AML-193 (cell line): ENCODE measurements around the gene SLC13A1.
"Not testable (repeated sequence)": the region's sequence is repeated elsewhere in the genome, so short reads cannot be mapped to it uniquely, and the experiment has no call there.

Experiments used
- DNase-seq, 2 experiments: peaks; one replicate each; lab custom pipeline; 2025; lab: John Stamatoyannopoulos, UW

Gene SLC13A1

DNA sequence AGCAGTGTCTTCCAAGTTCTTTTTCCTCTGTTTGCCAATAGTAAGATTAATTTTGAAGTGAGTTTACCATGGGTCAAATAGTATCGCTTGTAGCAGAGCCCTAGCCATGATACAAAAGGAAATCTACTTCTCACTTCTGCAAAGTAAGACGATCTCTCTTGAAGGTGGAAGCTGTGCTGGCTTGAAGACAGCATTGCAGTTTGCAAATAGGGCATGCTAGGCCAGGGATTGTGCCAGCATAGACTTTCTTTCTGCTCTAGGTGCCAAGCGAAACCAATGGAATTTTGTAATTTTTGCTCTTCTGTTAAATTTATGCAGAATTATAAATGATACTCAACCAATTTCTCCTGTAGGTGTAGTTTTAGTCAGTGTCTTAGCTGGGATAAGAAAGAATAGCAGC is 74.5 kb downstream of the SLC13A1 start:
- no peak for DNase-seq

DNA sequence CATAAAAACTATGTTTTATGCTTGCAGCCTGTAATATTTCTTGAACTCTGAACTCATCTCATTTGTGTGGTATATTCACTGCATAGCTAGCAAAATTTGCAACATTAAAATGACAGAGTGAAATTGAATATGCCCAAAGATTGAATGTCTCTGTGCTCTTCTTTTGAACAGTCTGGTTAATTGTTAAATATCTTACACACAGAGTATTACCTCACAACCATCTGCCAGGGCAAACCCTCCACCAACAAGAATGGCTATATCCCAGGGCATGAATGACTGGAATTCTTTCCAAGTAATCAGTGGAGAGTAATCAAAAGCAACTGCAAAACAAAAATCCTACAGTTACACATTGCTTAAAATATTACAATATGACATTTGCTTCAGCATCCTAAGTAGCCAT is 76.9 kb downstream of the SLC13A1 start:
- no peak for DNase-seq

DNA sequence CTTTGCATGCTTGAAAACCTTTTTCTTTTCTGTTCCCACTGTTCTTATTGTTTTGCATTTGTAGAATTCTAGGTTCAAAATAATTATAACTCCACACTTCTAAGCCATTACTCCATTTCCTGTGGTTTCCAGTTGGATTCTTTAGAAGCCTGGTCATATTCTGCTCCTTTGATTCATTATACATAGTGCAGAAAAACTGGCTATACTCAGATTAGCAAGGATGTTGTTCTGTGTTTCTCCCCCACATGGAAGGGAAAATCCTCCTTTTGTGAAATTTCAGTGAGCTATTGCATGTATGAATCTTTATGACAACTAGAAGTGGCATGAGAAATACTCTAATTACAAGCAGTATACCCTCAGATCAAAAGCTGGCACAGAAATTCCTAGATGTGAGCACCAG is 79.5 kb downstream of the SLC13A1 start:
- no peak for DNase-seq

DNA sequence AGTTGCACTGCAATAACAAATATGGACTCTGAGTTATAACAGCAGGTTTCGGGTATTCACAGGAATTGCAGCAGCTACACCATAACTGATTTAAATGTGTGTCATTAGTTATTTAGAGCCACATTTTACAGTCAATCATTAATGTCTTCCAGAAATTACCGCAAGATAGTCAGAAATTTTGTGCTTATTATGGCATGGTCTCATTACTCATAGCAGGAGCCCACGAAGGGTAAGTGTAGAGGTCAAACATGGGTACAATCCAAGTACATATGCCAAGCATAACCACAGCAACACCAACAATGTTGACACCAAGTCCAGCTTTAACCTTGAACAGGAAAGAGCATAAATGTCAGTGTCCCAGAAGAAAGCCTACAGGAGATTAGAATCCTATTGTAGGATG is 84.4 kb downstream of the SLC13A1 start:
- no peak for DNase-seq

DNA sequence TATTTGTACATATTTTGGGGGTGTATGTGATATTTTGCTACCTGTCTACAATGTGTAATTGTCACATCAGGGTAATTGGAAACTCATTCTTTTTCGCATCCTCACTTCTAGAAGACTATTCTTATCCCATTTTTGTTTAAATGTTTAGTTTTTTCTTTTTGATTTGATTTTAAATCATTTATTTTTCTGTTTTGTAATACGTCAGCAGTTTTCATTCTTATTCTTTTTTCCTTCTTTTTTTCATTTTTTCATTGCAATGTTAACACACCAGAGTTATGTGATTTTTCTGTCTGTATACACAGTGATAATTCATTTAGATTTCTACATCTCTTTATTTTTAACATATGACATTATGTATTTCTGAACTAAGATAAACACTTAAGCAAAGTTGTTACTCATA is 85.5 kb downstream of the SLC13A1 start:
- DNase-seq, result no peak

DNA sequence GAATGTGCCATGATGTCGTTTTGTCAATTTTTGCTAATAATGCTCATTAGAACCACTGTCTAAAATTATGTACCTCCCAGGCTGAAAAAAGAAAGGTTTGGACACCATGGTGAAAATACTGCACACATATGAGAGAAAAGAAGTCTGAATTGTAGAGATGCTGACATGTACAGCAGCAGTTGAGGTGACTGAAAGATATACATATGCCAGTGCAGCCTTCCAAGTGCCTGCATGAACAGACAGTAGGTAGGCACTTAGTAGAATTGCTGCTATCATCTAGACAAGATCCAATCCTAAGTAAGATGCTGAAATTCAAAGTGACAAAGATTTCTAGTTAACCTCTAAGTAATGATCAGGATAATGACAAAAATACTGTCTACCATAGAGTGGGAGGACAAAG is 86.9 kb downstream of the SLC13A1 start:
- DNase-seq, result no peak

DNA sequence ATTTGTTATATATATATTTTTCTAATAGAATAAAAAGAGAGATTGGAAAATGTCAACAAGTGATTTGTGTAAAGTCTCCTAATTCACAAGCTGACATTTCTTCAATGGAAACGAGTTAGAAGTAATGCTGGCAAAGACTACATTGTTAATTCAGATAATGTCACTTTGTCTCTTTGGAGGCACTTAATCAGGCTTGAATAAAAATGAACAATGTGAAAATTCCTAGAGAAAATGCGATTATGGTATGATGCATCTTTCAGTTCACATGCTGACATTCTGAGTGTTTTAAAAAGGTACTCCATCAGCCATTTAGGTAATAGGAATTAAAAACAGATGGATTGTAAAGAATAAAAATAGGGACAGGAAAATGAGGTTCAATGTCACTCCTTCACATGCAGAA is 100.1 kb downstream of the SLC13A1 start:
- DNase-seq, result no peak

DNA sequence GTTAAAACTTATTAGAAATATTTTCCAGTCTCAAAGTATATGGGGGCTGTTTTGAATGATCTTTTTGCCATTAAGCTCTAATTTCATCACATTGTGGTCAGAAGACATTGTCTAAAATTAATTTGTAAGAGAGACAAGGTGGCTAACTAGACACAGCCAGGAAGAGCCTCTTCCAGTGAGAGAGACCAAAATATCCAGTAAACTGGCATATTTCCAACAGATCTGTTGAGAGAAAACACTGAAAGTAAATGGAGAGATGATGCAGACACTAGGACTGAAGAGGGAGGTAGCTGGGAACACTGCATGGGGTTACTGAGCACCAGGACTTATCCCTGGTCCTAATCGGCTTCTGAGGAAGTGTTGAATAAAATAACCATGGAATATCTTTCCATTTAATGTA is 102.8 kb downstream of the SLC13A1 start:
- DNase-seq, result no peak

DNA sequence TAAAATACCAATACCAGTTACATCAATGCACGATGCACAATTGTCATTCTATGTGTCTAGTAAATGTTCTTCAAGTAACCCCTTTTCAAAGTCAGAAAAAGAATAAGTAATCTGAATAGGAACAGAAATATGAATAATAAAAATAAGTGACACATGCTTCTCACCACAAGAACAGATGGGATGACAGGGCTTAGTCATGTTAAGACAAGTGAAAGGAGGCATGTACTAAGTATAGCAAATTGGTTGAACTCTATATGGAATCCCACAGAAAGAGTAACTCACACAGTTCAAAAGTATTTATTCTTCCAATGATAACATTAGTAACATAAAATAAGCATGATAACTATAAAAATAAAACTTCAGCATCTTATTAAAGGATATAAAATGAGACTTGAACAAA is 103.3 kb downstream of the SLC13A1 start:
- no peak for DNase-seq

DNA sequence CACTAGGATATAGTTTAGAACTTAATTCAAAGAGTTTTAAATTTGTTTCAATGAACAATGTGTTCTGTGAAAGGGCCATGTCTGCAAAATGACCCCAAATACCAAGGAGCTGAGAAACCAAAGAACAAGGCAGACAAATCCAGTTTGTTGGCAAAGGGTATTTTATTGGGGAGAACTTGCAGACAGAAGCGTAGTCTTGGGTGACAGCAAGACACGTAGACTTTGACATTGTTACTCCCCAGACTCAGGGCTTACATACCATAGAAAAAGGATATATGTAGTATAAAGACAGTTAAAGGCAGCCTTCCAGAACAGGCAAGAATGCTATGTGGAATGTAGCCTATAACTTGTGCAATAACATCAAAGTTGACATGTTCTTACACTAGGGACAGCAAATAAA is 109.3 kb downstream of the SLC13A1 start:
- DNase-seq, result no peak

DNA sequence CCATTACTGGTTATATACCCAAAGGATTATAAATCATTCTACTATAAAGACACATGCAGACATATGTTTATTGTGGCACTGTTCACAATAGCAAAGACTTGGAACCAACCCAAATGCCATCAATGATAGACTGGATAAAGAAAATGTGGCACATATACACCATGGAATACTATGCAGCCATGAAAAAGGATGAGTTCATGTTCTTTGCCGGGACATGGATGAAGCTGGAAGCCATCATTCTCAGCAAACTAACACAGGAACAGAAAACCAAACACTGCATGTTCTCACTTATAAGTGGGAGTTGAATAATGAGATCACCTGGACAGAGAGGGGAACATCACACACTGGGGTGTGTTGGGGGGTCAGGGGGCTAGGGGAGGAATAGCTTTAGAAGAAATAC is 112.9 kb downstream of the SLC13A1 start:
- DNase-seq, result not testable (repeated sequence)

DNA sequence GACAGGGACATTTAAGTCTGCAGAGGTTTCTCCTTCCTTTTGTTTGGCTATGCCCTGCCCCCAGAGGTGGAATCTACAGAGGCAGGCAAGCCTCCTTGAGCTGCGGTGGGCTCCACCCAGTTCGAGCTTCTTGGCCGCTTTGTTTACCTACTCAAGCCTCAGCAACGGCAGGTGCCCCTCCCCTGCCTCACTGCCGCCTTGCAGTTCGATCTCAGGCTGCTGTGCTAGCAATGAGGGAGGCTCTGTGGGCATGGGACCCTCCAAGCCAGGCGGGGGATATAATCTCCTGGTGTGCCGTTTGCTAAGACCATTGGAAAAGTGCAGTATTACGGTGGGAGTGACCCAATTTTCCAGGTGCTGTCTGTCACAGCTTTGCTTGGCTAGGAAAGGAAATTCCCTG is 114.9 kb downstream of the SLC13A1 start:
- not testable (repeated sequence) for DNase-seq

DNA sequence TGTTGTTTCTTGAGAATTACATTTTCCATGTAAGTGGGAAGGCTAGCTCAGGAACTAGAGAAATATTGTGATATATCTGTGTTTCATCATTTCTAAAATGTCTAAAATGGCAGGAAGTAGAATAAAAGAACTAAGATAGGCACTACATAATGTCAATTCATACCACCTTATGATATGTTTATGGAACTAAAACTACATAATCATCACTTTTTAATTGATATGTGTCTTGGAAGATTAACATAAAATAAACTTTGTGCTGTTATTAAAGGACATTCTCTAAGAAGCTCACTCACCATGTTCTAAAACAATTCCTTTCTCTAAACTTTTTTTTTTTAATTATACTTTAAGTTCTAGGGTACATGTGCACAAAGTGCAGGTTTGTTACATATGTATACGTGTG is 120.7 kb downstream of the SLC13A1 start:
- DNase-seq, result no peak

DNA sequence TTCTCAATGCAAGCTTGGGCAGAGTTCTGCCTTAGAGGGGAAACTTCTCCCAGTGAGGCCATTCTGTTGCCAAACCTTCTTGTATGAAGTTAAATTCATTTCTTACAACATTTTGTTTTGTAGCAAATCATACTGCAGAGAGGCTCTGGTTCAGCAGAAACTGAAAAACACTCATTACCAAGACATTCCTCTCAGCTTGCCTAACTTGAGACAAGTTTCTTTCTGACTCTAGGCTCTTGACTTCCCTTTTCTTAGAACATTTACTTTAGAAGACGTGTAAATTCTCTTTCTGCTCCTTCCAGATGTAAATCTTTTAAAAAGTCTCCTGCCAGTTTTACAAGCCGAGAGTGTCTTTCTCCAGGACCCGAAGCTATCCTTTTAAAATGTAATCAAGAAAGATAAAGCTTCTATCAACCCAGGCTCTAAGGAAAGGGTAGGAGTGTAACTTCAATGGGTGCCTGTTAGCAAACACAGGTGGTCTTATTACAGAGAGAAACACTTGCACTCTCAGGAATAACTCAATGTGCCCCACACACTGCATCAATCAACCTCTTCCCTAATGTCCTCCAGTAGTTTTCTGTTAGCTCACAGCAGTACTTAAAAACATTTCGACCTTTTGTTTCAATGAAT is 123.8 kb downstream of the SLC13A1 start:
- no peak for DNase-seq

DNA sequence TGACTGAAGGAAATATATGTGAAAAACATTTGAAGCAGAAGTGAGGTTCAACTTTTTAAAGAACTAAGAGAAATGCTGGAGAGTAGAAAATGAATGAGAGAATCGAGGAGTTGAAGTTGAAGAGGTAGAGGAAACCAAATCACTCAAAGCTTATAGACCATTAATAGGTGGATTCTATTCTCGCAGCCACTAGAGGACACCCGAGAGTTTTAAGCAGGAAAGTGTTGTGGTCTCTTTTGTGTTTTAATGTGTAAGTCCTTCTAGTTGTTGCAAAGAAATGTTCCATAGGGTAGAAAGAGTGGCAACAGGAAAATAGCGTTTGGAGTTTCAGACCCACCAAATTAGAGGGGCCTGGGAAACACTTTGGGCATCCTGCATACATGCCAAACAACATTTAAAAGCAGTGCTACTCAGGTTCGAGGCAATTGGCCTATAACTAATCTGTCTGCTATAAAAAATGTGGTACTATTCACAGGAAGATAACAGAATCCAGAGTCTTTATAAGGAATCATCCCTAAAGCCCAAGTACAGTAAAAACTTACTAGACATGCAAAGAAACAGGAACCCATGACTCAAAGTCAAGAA is 129.0 kb downstream of the SLC13A1 start:
- DNase-seq, result peak in 1 of 2 experiments; percentile 3

DNA sequence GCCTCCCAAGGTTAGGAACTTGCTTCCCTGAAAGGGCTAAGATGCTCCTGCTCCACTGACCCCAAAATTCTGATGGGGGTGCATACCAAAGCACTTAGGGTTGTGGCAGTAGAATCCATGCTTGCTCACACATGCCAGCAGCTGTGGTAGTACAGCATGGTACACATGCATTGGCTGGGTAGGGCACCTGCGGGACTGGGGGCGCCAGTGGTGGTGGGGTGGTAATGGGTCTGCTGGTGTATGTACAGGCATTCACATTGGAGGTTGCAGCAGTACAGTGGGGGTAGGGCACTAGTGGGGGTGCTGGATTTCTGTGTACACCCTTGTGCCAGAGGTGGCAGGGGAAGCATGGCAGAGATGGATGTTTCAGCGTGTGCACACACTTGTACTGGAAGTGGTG is 132.0 kb downstream of the SLC13A1 start:
- no peak for DNase-seq
